IMR-90 (cell line): Measurements from ENCODE around the gene ZBTB7B.

ENCODE experiments used
- CEBPB ChIP-seq: IDR thresholded peaks from 2 replicates; pipeline ENCODE4 v1.6.1; 2012; ENCODE audit warnings: low read depth, low read length, improper control_type of control experiment
- CTCF ChIP-seq: conservative IDR thresholded peaks from 2 replicates; pipeline ENCODE4 v1.5.1; 2012; ENCODE audit warnings: mild to moderate bottlenecking, low read depth, low read length, improper control_type of control experiment
- ELK1 ChIP-seq: fragments of 150-350 bp; IDR thresholded peaks from 2 replicates; pipeline ENCODE4 v1.6.1; 2016; ENCODE audit warnings: low read depth, mild to moderate bottlenecking, low read length, moderate library complexity, borderline replicate concordance
- FOS ChIP-seq: fragments of 150-350 bp; IDR thresholded peaks from 2 replicates; pipeline ENCODE4 v1.6.1; 2016; ENCODE audit warnings: low read depth, low read length
- MAFK ChIP-seq: IDR thresholded peaks from 2 replicates; pipeline ENCODE4 v1.6.1; 2012; ENCODE audit warnings: low read depth, low read length, improper control_type of control experiment
- POLR2A ChIP-seq: IDR thresholded peaks from 2 replicates; pipeline ENCODE4 v1.6.1; 2012; ENCODE audit warnings: mild to moderate bottlenecking, low read depth, low read length
- RAD21 ChIP-seq: IDR thresholded peaks from 2 replicates; pipeline ENCODE4 v1.6.1; 2012; ENCODE audit warnings: low read length, improper control_type of control experiment
- RCOR1 ChIP-seq: IDR thresholded peaks from 2 replicates; pipeline ENCODE4 v1.6.1; 2012; ENCODE audit warnings: mild to moderate bottlenecking, low read length, improper control_type of control experiment; ENCODE audit not compliant: insufficient replicate concordance
- RFX5 ChIP-seq: IDR thresholded peaks from 2 replicates; pipeline ENCODE4 v1.8.0; 2012; ENCODE audit warnings: low read depth, mild to moderate bottlenecking, low read length, moderate library complexity
- SMC3 ChIP-seq: fragments of 150-350 bp; IDR thresholded peaks from 2 replicates; pipeline ENCODE4 v1.6.1; 2016; ENCODE audit warnings: low read depth, mild to moderate bottlenecking, antibody characterized with exemption, low read length, moderate library complexity

- no peak for TF ChIP-seq CTCF
- TF ChIP-seq CEBPB = no peak
- no peak for TF ChIP-seq POLR2A
- no peak for TF ChIP-seq FOS
- no peak for TF ChIP-seq RFX5
- TF ChIP-seq MAFK = no peak
- TF ChIP-seq SMC3 = no peak
- TF ChIP-seq RCOR1 = no peak
- no peak for TF ChIP-seq RAD21
- no peak for TF ChIP-seq ELK1
Measured at GRCh38 chr1:154968731-154969130, 33.9 kb upstream of the ZBTB7B start.
